MCF 10A (cell line): ENCODE measurements around the gene TGFB1. TPM values are rescaled to one million over a fixed set of nuclear protein-coding genes. Genes with fewer than 3 reads are reported as not detected.

Experiments used
- BruUV-seq: library from RNA; stranded (reverse); fragments of 400-500 nt; replicated peaks from 2 replicates; lab custom pipeline; 2021; lab: Mats Ljungman, UMichigan
- CTCF ChIA-PET: fragments of 300-600 bp; sonication (Branson Sonifier 250); formaldehyde crosslinking; extraction: SDS; loops from one replicate; lab custom pipeline; 2021; ENCODE audit warnings: antibody characterized with exemption, inconsistent platforms; lab: Yijun Ruan, JAX
- POLR2A ChIA-PET: fragments of 300-600, 350-650 bp; sonication (Branson Sonifier 250); formaldehyde crosslinking; extraction: SDS; loops from one replicate; lab custom pipeline; 2020; ENCODE audit warnings: antibody characterized with exemption, inconsistent platforms; lab: Yijun Ruan, JAX
- DNase-seq: peaks from one replicate; pipeline ENCODE4 v3.0.0-alpha.2; 2018; ENCODE audit not compliant: unreplicated experiment
- H3K27ac Mint-ChIP-seq: one replicate; pipeline ENCODE4 v1.8.0; 2022; ENCODE audit warnings: mild to moderate bottlenecking, low read depth, mixed read lengths; ENCODE audit not compliant: unreplicated experiment
- H3K27me3 Mint-ChIP-seq: one replicate; pipeline ENCODE4 v1.8.0; 2022; ENCODE audit warnings: mixed read lengths; ENCODE audit not compliant: insufficient read depth, unreplicated experiment
- H3K36me3 Mint-ChIP-seq: one replicate; pipeline ENCODE4 v1.8.0; 2022; ENCODE audit warnings: mild to moderate bottlenecking, moderate library complexity, mixed read lengths; ENCODE audit not compliant: insufficient read depth, unreplicated experiment
- H3K4me1 Mint-ChIP-seq: one replicate; pipeline ENCODE4 v1.8.0; 2022; ENCODE audit warnings: mixed read lengths; ENCODE audit not compliant: insufficient read depth, unreplicated experiment
- H3K4me3 Mint-ChIP-seq: one replicate; pipeline ENCODE4 v1.8.0; 2022; ENCODE audit warnings: mild to moderate bottlenecking, moderate library complexity, mixed read lengths; ENCODE audit not compliant: unreplicated experiment
- H3K9me3 Mint-ChIP-seq: one replicate; pipeline ENCODE4 v1.8.0; 2022; ENCODE audit warnings: mixed read lengths; ENCODE audit not compliant: unreplicated experiment
- intact Hi-C: fragments of 100-400 bp; cut with micrococcal nuclease; formaldehyde crosslinking; loops from 2 replicates; pipeline ENCODE4 v1.14.1; 2022
- total RNA-seq: library from RNA; stranded (reverse); gene quantifications from 2 replicates; pipeline ENCODE4 v1.2.3, GENCODE V29; 2022
- TF ChIP-seq, protein P1 (sequence below): fragments of 200-600 bp; IDR thresholded peaks from one replicate; pipeline ENCODE4 v1.8.0; 2022; ENCODE audit warnings: antibody characterized with exemption, mild to moderate bottlenecking; ENCODE audit not compliant: unreplicated experiment

Gene TGFB1
- total RNA-seq, 1 experiment from 2014 or later: 27.8 TPM

DNA sequence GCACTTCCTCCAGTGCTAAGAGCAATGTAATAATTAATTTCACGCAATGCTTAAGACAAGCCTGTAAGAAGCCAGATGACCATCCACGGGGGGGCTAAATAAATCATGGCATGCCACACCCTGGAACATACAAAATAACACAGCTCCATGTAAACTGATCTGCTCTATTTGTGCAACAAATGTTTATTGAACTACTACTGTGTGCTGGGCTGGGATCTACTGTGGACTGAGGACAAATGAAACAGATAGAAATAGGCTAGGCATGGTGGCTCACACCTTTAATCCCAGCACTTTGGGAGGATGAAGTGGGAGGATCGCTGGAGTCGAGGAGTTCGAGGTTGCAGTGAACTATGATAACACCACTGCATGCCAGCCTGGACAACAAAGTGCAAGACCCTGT, 21.3 kb downstream of the TGFB1 start:
- Mint-ChIP-seq H3K27me3 (no peaks in the 10 kb centered on the region), H3K9me3 (no peaks in the 10 kb centered on the region), H3K4me1 (peaks cover 19% of the 10 kb centered on the region), H3K27ac (no peak overlapping the region), H3K4me3 (no peak overlapping the region), H3K36me3 (peaks cover 28% of the 10 kb centered on the region)
- BruUV-seq: no TSS peak
- intact Hi-C loops: no loop called here
- no peak for DNase-seq
- POLR2A ChIA-PET: no interaction called here
- TF ChIP-seq, protein P1, sequence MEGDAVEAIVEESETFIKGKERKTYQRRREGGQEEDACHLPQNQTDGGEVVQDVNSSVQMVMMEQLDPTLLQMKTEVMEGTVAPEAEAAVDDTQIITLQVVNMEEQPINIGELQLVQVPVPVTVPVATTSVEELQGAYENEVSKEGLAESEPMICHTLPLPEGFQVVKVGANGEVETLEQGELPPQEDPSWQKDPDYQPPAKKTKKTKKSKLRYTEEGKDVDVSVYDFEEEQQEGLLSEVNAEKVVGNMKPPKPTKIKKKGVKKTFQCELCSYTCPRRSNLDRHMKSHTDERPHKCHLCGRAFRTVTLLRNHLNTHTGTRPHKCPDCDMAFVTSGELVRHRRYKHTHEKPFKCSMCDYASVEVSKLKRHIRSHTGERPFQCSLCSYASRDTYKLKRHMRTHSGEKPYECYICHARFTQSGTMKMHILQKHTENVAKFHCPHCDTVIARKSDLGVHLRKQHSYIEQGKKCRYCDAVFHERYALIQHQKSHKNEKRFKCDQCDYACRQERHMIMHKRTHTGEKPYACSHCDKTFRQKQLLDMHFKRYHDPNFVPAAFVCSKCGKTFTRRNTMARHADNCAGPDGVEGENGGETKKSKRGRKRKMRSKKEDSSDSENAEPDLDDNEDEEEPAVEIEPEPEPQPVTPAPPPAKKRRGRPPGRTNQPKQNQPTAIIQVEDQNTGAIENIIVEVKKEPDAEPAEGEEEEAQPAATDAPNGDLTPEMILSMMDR: no peak
- CTCF ChIA-PET: interaction anchor here (0.5 kb wide), 1 partner anchor 34 kb away, joined by 3 read pairs; no protein-coding TSS in a partner anchor

DNA sequence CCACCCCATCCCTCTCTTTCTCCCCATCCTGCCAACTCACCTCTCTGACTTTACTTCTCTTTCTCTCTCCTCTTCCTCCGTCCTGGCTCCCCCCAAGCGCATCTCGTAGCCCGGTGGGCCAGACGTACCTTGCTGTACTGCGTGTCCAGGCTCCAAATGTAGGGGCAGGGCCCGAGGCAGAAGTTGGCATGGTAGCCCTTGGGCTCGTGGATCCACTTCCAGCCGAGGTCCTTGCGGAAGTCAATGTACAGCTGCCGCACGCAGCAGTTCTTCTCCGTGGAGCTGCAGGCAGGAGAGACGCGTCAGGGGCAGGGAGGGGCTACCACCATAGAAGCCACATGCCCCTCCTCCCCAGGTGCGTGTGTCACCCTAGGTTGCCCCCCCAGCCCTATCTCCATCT, 21.7 kb downstream of the TGFB1 start:
- BruUV-seq: no TSS peak
- Mint-ChIP-seq H3K36me3 (peaks cover 24% of the 10 kb centered on the region), H3K9me3 (no peaks in the 10 kb centered on the region), H3K27me3 (no peaks in the 10 kb centered on the region), H3K4me3 (no peak overlapping the region), H3K27ac (no peak overlapping the region), H3K4me1 (peaks cover 22% of the 10 kb centered on the region)
- ChIA-PET CTCF (interaction anchor here (0.5 to 0.7 kb wide), 3 partner anchors 34 to 311 kb away, joined by 3 read pairs; no protein-coding TSS in a partner anchor), POLR2A (no interaction called here)
- no peak for DNase-seq
- intact Hi-C loops: no loop called here
- TF ChIP-seq, protein P1: no peak

DNA sequence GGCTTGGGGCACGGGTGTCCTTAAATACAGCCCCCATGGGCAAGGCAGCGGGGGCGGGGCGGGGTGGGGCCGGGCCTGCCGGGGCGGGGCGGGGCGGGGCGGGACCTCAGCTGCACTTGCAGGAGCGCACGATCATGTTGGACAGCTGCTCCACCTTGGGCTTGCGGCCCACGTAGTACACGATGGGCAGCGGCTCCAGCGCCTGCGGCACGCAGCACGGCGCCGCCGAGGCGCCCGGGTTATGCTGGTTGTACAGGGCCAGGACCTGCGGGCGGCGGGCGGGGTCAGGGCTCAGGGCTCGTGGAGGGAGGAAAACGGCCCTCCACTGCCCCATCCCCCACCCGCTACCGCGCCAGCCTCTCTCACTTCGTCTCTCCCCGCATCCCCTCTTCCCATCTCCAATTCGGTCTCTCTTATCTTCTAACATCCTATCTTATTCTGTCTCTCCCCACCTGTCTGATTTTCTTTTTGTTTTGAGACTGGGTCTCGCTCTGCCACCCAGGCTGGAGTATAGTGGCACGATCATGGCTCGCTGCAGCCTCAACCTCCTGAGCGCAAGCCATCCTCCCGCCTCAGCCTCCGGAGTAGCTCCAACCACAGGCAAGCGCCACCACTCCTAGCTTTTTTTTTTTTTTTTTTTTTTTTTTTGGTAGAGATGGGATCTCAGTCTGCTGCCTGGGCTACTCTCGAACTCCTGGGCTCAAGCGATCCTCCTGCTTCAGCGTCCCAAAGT, 22.6 kb downstream of the TGFB1 start:
- Mint-ChIP-seq H3K36me3 (peaks cover 22% of the 10 kb centered on the region), H3K27ac (no peak overlapping the region), H3K27me3 (no peaks in the 10 kb centered on the region), H3K9me3 (no peaks in the 10 kb centered on the region), H3K4me3 (no peak overlapping the region), H3K4me1 (peaks cover 31% of the 10 kb centered on the region)
- ChIA-PET POLR2A (no interaction called here), CTCF (interaction anchor here (0.7 kb wide), 1 partner anchor 288 kb away, joined by 3 read pairs; no protein-coding TSS in a partner anchor)
- TF ChIP-seq, protein P1: no peak
- intact Hi-C loops: no loop called here
- no peak for DNase-seq
- BruUV-seq: no TSS peak

DNA sequence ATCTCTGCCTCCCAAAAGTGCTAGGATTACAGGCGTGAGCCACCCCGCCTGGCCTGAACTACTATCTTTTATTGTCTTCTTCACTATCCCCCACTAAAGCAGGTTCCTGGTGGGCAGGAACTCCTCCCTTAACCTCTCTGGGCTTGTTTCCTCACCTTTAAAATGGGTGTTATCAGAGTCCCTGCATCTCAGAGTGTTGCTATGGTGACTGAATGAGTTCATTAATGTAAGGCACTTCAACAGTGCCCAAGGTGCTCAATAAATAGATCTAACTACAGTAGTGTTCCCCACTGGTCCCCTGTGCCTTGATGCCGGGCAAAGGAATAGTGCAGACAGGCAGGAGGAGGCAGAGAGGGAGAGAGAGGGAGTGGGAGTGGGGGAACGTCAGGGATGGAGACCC, 23.2 kb downstream of the TGFB1 start:
- H3K4me1 Mint-ChIP-seq: peaks cover 36% of the 10 kb centered on the region
- no peaks in the 10 kb centered on the region for H3K9me3 Mint-ChIP-seq
- no peak overlapping the region for H3K4me3 Mint-ChIP-seq
- no peak for DNase-seq
- TF ChIP-seq, protein P1: no peak
- POLR2A ChIA-PET: no interaction called here
- H3K36me3 Mint-ChIP-seq: peaks cover 18% of the 10 kb centered on the region
- intact Hi-C loops: no loop called here
- CTCF ChIA-PET: no interaction called here
- no peak overlapping the region for H3K27ac Mint-ChIP-seq
- H3K27me3 Mint-ChIP-seq: no peaks in the 10 kb centered on the region
- BruUV-seq: no TSS peak
